GM12878 (cell line): ENCODE measurements around the gene NCR2.

Experiments
- RELA ChIP-seq: fragments of 450-650 bp; IDR thresholded peaks from 2 replicates; pipeline ENCODE4 v1.8.0; 2014; ENCODE audit warnings: borderline replicate concordance; ENCODE audit not compliant: partially characterized antibody
- SRF ChIP-seq, 2 experiments: IDR thresholded peaks; 2 replicates each; pipeline ENCODE4 v1.6.1; 2011; ENCODE audit warnings: low read depth in 2 of 2, low read length in 2 of 2, mild to moderate bottlenecking in 1 of 2, moderate library complexity in 1 of 2
- TF ChIP-seq, protein P1 (sequence below), 3 experiments: IDR thresholded peaks in 2 of 3; conservative IDR thresholded peaks in 1 of 3; 2 replicates each; pipeline ENCODE4 v1.5.1; 2011; ENCODE audit warnings: low read depth in 3 of 3, low read length in 3 of 3, mild to moderate bottlenecking in 3 of 3, control low read depth in 2 of 3, moderate library complexity in 2 of 3, inconsistent platforms in 1 of 3, mixed read lengths in 1 of 3; ENCODE audit not compliant: control insufficient read depth in 2 of 3, insufficient read depth in 1 of 3; ENCODE audit errors: extremely low read depth in 1 of 3

DNA sequence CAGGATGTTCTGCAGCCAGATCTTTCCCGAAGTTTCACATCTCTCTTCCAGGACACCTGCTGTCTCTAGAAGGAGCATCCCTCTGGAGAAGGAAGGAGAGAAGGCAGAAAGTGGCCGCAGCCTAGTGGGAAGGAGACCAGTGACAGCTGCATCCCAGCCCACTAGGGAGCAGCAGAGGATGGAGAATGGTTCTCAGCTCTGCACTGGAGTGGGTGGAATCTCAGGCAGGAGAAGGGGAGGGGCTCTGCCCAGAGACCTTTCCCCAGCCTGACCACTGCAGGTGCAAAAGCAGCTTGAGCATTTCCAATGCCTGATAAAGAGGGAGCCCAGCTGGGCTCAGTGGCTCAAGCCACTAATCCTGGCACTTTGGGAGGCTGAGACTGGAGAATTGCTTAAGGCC is 32.3 kb downstream of the NCR2 start:
- TF ChIP-seq RELA (no peak), SRF (IDR thresholded peaks at IDR 0.05; ENCODE audit: low read depth in 2 of 2, low read length in 2 of 2) (no peak)
- TF ChIP-seq, protein P1, sequence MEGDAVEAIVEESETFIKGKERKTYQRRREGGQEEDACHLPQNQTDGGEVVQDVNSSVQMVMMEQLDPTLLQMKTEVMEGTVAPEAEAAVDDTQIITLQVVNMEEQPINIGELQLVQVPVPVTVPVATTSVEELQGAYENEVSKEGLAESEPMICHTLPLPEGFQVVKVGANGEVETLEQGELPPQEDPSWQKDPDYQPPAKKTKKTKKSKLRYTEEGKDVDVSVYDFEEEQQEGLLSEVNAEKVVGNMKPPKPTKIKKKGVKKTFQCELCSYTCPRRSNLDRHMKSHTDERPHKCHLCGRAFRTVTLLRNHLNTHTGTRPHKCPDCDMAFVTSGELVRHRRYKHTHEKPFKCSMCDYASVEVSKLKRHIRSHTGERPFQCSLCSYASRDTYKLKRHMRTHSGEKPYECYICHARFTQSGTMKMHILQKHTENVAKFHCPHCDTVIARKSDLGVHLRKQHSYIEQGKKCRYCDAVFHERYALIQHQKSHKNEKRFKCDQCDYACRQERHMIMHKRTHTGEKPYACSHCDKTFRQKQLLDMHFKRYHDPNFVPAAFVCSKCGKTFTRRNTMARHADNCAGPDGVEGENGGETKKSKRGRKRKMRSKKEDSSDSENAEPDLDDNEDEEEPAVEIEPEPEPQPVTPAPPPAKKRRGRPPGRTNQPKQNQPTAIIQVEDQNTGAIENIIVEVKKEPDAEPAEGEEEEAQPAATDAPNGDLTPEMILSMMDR (IDR thresholded peaks at IDR 0.05 in 2 of 3, conservative IDR thresholded peaks at IDR 0.05 in 1 of 3; ENCODE audit: control insufficient read depth in 2 of 3, extremely low read depth in 1 of 3, insufficient read depth in 1 of 3, low read depth in 3 of 3, low read length in 3 of 3): peak; percentile 46 to 68 (median 50); a peak in 4 of 6 replicates
